Measurements from ENCODE around the gene DIP2A. TPM values are rescaled to one million over a fixed set of nuclear protein-coding genes. Genes with fewer than 3 reads are reported as not detected.

Gene DIP2A
- total and polyA plus RNA-seq, 2 experiments from 2014 or later: 19.8 to 24.6 TPM

- no peak overlapping the region for H3K27ac ChIP-seq
- no peaks in the 10 kb centered on the region for H3K36me3 ChIP-seq (replicated peaks; ENCODE audit: insufficient read depth, low read depth)
- no peaks in the 10 kb centered on the region for H3K9me2 ChIP-seq (replicated peaks; ENCODE audit: insufficient read depth)
- H3K79me2 ChIP-seq: no peaks in the 10 kb centered on the region
- no peak overlapping the region for H3K4me3 ChIP-seq
- TF ChIP-seq CTCF (IDR thresholded peaks at IDR 0.05; ENCODE audit: poor library complexity): no peak
- TF ChIP-seq EZH2phosphoT487 (IDR thresholded peaks at IDR 0.05; ENCODE audit: low read depth, severe bottlenecking, unreplicated experiment): no peak
- TF ChIP-seq EZH2 (IDR thresholded peaks at IDR 0.05; ENCODE audit: borderline replicate concordance): no peak
- H3K4me1 ChIP-seq (ENCODE audit: insufficient read depth): no peaks in the 10 kb centered on the region
- no peaks in the 10 kb centered on the region for H3K9me3 ChIP-seq (ENCODE audit: low read depth)
- no peaks in the 10 kb centered on the region for H4K20me1 ChIP-seq (ENCODE audit: insufficient read depth, poor library complexity, severe bottlenecking)
- no peaks in the 10 kb centered on the region for H3K27me3 ChIP-seq
- WGBS (ENCODE audit: low lambda C conversion rate, missing lambda C conversion rate): 95% methylated on average over 16 of the region's 16 CpGs
- DNase-seq (ENCODE audit: low spot score): no peak
- no peak overlapping the region for H2AFZ ChIP-seq
- no peak overlapping the region for H3K4me2 ChIP-seq
Observed at GRCh38 chr21:46555678-46556077, 97.0 kb downstream of the DIP2A start.

- no peaks in the 10 kb centered on the region for H3K4me1 ChIP-seq (ENCODE audit: insufficient read depth)
- no peaks in the 10 kb centered on the region for H3K9me2 ChIP-seq (replicated peaks; ENCODE audit: insufficient read depth)
- H3K27ac ChIP-seq: no peak overlapping the region
- H3K27me3 ChIP-seq: no peaks in the 10 kb centered on the region
- no peak for DNase-seq (ENCODE audit: low spot score)
- H2AFZ ChIP-seq: no peak overlapping the region
- H3K79me2 ChIP-seq: no peaks in the 10 kb centered on the region
- H3K4me2 ChIP-seq: no peak overlapping the region
- TF ChIP-seq EZH2phosphoT487 (IDR thresholded peaks at IDR 0.05; ENCODE audit: low read depth, severe bottlenecking, unreplicated experiment): no peak
- TF ChIP-seq CTCF (IDR thresholded peaks at IDR 0.05; ENCODE audit: poor library complexity): no peak
- no peak for TF ChIP-seq EZH2 (IDR thresholded peaks at IDR 0.05; ENCODE audit: borderline replicate concordance)
- no peak overlapping the region for H3K4me3 ChIP-seq
- H4K20me1 ChIP-seq (ENCODE audit: insufficient read depth, poor library complexity, severe bottlenecking): no peaks in the 10 kb centered on the region
- WGBS (ENCODE audit: low lambda C conversion rate, missing lambda C conversion rate): 96% methylated on average over 13 of the region's 13 CpGs
- H3K9me3 ChIP-seq (ENCODE audit: low read depth): no peaks in the 10 kb centered on the region
- H3K36me3 ChIP-seq (replicated peaks; ENCODE audit: insufficient read depth, low read depth): no peaks in the 10 kb centered on the region
Observed at GRCh38 chr21:46556802-46557201, 98.1 kb downstream of the DIP2A start.

GRCh38 chr21:46557469-46557868, 98.8 kb downstream of the DIP2A start:
- Histone ChIP-seq H3K27me3 (no peaks in the 10 kb centered on the region), H3K9me3 (ENCODE audit: low read depth) (no peaks in the 10 kb centered on the region), H3K4me3 (no peak overlapping the region), H3K4me1 (ENCODE audit: insufficient read depth) (no peaks in the 10 kb centered on the region), H2AFZ (no peak overlapping the region), H3K9me2 (replicated peaks; ENCODE audit: insufficient read depth) (no peaks in the 10 kb centered on the region), H3K27ac (no peak overlapping the region), H4K20me1 (ENCODE audit: insufficient read depth, poor library complexity, severe bottlenecking) (no peaks in the 10 kb centered on the region), H3K36me3 (replicated peaks; ENCODE audit: insufficient read depth, low read depth) (no peaks in the 10 kb centered on the region), H3K4me2 (no peak overlapping the region), H3K79me2 (no peaks in the 10 kb centered on the region)
- TF ChIP-seq CTCF (IDR thresholded peaks at IDR 0.05; ENCODE audit: poor library complexity): no peak
- TF ChIP-seq EZH2 (IDR thresholded peaks at IDR 0.05; ENCODE audit: borderline replicate concordance): no peak
- TF ChIP-seq EZH2phosphoT487 (IDR thresholded peaks at IDR 0.05; ENCODE audit: low read depth, severe bottlenecking, unreplicated experiment): no peak
- no peak for DNase-seq (ENCODE audit: low spot score)
- 89% methylated on average over 14 of the region's 14 CpGs for whole genome bisulfite sequencing (ENCODE audit: low lambda C conversion rate, missing lambda C conversion rate)

GRCh38 chr21:46557919-46558392, 99.3 kb downstream of the DIP2A start:
- H4K20me1 ChIP-seq (ENCODE audit: insufficient read depth, poor library complexity, severe bottlenecking): no peaks in the 10 kb centered on the region
- WGBS (ENCODE audit: low lambda C conversion rate, missing lambda C conversion rate): 97% methylated on average over 25 of the region's 26 CpGs
- H3K36me3 ChIP-seq (replicated peaks; ENCODE audit: insufficient read depth, low read depth): no peaks in the 10 kb centered on the region
- H3K27me3 ChIP-seq: no peaks in the 10 kb centered on the region
- H3K9me3 ChIP-seq (ENCODE audit: low read depth): no peaks in the 10 kb centered on the region
- no peak overlapping the region for H3K4me3 ChIP-seq
- H3K79me2 ChIP-seq: no peaks in the 10 kb centered on the region
- H3K27ac ChIP-seq: no peak overlapping the region
- no peaks in the 10 kb centered on the region for H3K9me2 ChIP-seq (replicated peaks; ENCODE audit: insufficient read depth)
- H3K4me1 ChIP-seq (ENCODE audit: insufficient read depth): no peaks in the 10 kb centered on the region
- TF ChIP-seq EZH2 (IDR thresholded peaks at IDR 0.05; ENCODE audit: borderline replicate concordance) (no peak), EZH2phosphoT487 (IDR thresholded peaks at IDR 0.05; ENCODE audit: low read depth, severe bottlenecking, unreplicated experiment) (no peak), CTCF (IDR thresholded peaks at IDR 0.05; ENCODE audit: poor library complexity) (no peak)
- DNase-seq (ENCODE audit: low spot score): no peak
- H2AFZ ChIP-seq: no peak overlapping the region
- H3K4me2 ChIP-seq: no peak overlapping the region

Data from hepatocyte (in vitro differentiated cells).